ENCODE measurements around the gene LDB2.

LDB2 gene

DNA sequence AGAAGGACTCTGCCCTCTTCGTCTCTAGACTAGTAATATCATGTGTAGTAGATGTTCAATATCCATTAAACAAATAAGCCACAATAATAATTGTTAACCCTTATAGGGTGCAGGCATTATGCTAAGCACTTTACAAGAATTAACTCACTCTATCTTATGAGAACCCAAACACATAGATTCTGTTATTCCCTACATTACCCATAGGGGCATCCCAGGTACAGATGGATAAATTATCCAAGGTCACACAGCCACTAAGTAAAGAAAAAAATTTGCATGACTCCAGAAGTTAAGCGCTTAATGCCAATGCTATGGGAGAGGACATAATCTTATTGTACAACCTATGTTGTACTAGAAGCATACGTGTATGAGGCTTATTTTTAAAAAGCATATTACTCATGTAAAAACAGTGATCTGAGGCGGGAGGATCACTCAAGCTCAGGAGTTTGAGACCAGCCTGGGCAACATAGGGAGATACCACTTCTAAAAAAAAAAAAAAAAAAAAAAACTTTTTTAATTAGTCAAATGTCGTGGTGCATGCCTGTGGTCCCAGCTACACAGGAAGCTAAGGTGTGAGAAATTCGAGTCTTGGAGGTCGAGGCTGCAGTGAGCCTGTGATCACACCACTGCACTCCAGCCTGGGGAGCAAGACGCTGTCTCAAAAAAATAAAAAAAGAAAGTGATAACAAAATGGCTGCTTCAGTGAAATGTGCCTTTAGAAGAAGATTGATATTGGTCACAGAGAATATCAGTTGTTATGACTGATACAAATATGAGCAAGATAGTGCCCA is 13.6 kb downstream of the LDB2 start:
- no peak for DNase-seq

DNA sequence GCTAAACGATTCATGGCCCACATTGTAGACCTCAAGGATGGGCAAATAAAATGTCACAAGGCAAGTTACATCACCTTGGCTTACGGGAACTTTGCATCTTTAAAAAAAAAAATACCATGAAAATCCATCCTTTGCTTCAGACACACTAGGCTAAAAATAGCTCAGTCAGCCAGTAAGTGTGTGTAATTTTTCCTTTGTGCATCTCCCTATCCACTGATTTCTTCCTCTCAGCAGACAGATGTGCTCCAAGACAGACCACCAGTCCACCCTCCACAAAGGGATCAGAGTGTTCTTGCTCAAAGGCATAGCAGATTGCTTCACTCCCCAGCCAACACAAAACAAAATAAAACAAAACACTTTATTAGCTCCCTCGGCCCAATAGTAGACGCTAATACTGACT is 14.6 kb downstream of the LDB2 start:
- DNase-seq, result no peak

DNA sequence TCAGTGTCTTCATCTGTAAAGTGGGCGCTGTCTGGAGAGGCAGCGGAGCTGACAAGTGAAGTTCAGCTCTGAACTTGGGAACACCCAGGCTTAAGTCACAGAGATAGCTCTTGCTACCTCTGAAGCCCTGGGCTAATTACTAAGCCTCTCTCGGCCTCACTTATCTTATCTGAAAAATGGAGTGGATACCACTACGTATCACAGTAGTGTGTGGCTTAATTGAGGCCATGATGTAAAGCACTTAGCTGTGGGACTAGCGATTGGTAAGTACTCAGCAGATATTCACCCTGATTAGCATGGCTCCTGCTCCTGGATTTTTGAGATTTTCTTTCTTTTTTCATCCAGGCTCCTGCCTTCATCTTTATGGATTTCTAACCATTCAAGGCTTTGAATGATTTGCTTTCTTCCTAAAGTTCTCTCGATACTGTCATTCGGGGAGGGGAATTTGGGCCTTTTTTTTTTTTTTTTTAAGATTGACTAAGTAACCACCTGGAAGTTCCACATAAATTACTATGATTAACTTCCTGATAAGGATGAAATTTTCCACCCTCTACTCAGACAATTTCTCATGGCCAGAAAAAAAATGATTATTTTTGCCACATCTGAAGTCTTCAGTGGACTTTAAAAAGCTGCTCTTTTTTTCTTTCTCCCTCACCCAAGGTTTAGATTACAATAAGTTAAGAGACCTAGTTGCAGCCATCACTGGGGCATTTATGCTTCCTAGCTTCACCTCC is 17.1 kb downstream of the LDB2 start:
- no peak for DNase-seq

DNA sequence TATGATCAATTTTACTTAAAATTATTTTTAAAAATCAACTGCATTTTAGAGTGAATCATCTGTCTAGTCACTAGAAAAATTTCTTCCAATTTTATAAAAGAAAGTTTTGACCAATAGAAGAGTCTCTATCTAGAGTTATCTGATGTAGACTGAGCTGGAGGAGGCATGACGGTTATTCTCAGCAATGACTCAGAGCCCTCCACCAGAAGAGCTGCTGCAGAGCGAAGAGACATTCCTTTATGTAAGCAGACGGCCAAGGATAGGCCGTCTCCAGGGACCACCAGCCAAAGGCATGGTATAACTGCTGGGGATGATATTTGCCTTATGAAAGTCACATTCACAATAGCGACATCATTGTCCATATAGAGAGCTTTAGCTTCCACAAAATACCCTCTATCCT is 23.0 kb downstream of the LDB2 start:
- no peak for DNase-seq

DNA sequence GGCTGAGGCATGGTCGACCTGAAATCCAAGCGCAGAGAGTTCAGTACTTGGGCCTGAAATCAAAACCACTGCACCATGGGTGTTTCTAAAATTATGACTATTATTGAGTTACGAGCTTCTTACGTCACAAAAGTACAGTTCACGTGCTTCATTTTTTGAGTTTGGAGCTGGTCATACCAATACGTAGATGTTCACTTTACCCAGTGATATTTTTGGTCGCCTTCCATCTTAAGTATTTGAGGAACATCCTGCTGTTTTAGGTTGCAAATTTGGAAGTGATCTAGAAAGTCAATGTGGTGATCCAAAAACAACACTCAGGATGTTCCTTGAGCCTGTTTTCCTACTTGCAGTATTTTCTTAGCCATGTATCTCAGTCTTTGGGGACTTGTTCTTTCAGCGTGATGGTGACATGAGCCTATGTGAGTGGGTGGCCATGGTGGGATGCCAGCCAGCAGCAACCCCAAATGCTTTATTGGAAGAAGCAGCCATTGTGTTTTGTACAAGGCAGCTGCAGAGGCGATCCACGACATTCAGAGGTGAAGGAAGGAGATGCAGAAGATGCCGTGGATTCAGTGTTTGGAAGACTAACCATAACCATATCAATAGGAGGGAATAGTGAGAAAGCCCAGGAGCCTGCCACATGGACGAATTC is 28.7 kb downstream of the LDB2 start:
- DNase-seq, result no peak

DNA sequence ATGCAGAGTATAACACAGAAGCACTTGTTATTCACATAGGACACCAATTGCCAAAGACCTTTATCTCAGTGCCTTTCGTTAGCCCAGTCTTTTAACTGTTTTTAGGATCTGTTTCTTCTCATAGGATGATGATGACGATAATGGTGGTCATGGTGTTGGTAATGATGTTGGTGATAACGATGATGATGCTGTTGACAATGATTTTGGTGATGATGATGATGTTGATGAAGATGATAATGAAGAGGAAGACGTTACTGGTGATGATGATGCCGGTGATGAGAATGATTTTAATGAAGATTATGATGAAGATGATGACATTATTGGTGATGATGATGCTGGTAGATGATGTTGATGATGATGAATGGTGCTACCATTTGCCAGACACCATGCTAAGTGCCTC is 29.8 kb downstream of the LDB2 start:
- no peak for DNase-seq

DNA sequence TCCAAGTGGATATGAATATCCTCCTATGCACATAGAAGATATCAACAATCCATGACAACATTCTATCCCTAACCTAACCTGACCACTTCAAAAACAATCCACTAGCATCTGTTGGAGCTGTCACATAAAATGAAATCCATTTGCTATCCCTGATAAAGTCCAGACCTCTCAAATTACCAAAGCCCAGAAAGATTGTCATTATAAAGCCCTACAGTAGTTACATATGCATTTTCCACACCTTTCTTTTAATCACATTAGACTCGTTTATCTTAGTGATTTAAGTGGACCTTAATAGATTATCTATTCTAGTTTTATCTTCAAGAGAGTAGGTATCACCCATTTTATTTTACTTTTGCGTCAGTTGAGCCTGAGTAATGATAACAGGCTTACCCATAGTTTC is 30.6 kb downstream of the LDB2 start:
- no peak for DNase-seq

DNA sequence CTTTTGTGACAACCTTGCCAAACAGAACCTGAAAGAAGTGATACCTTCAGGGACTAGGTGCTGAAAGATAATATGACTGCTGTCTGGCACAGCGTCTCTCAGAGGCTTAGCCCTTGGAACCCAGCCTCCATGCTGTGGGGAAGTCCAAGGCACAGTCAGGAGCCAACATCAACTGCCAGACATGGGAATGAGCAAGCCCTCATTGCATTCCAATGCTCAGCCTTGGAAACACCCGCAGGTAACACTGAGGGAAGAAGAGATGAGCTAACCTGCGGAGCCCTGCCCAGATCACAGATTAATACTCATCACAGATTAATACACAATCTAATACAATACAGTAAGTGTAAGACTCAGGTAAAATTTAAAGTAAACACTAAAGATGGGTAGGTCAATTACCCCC is 31.5 kb downstream of the LDB2 start:
- no peak for DNase-seq

DNA sequence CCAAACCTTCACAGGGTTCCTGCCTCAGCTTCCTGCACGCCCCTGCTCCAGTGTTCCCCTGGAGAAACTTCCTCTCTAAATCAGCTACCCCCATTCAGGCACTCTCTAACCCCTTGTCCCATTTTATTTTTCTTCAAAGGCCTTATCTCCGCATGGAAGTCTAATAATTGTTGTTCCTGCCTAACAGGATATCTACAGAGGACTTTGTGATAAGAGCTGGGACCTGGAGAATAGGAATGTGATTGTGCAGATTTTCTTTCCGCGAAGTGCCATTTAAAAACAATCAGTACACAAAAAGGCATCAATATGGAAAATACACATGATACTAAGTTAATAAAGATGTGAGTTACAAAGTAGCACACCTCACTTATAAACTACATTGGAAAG is 32.6 kb downstream of the LDB2 start:
- DNase-seq, result no peak

DNA sequence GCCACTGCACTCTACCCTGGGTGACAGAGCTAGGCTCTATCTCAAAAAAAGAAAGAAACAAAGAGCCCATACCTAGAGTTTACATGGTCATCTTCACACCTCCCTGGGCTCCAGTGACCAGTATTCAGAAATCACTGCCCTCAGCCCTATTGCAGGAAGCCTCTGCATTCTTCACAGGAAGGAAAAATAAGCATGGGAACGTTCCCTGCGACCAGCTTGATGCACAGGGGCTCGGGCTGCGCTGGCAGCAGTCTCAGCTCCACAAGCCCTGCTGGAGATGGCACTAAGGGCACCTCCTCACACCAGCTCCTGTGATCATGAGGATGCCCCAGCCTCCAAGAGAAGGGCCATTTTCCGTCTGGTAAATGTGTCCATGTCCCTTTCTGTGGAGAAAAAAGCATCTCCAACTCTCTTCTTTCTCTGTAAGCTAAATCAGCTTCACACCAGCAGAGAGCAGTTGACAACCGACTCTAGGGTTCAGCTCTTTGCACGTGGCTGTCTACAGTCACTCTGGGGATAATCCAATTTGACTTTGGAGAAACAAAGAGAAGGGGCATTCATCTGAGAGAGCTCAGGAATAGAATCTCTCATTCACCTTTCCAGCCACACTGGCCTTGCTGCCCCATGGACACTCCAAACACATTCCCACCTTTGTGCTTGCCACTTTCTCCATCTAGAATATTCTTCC is 33.1 kb downstream of the LDB2 start:
- DNase-seq, result no peak

DNA sequence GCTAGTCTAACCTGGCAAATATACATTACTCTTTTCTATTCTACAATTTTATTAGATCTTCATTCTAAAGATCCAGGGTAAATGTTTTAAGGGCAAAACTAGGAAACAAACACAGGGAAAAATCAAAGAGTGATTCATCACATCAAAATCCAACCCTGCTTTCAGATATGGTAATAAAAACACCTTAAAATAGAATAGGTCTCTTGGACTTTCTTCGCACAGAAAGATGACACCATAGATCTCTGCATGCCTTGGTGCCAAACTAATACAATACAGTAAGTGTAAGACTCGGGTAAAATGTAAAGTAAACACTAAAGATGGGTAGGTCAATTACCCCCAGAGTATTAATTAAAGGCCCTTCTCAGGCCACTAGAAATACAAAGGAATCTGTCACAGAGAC is 34.2 kb downstream of the LDB2 start:
- no peak for DNase-seq

DNA sequence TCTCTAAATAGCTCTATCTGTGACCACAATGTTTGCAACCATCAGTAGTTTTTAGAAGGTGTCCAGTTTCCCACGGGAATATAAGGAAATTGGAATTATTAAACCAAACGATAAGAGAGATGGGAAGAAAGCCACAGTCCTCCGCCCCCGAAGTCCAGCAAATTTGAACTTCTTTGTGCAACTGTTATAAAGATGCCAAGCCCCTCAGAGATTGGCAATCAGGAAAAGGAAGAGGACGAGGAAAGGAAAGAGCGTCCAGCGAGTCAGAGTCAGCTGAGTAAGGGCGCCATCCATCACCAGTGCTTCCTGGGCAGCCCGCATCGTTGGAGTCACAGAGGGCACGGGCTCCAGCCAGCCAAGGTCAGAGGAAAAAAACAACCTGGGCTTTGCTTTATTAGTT is 35.7 kb downstream of the LDB2 start:
- DNase-seq, result no peak

DNA sequence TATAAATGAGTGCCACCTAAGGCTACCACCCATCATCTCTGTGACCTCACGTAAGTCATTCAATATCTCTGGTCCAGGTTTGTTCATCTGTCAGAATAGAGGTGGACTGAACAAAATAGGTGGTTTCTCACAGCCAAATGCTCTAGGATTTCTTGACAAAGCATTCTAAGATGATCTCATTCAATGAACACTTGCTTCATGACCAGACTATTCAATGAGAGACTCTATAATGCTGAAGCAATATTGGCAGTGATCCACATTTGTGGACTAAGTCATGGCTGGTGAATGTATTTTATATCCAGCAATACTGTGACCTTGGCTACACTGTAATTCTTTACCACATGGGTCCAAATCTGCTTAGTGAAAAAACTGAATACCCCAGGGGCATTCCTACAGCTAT is 37.9 kb downstream of the LDB2 start:
- no peak for DNase-seq

DNA sequence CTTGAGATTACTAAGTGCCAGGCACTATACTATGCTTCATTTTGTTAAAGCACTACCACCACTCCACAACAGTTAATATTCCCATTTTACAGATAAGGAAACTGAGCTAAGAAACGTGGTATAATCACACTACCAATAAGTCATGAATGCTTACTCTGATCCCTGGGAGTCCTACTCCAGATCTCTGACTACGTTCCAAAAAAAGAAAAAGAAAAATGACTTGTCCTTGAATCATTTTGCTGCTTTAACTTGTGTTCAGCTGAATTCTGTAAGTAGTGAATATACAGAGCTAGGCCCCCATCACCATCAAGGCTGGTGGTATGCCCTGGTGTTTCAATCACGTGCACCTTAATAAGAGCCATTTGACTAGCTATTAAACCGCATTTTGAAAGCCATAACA is 39.4 kb downstream of the LDB2 start:
- DNase-seq, result no peak

DNA sequence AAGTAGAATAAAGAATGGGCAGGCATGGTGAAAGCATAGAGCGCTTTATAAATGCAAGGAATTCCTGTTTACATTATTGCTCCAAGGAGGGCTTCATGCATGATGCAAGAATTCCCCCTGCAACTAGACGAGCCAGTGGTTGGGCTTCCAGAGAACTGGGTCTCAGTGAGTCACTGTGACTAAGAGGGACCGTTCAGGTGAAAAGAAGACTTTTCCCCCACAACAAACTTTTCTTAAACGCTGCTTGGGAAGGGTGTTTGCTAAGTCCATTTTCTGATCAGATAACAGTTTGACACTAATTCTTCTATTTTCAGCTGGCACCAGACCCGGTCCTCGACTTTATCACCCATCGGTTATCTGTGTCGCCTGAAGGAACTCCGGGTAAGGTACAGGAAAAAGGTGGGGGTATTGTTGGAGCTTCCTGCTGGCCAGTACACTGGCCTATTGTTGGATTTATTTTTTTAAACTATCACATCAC is 40.1 kb downstream of the LDB2 start:
- DNase-seq, result no peak

DNA sequence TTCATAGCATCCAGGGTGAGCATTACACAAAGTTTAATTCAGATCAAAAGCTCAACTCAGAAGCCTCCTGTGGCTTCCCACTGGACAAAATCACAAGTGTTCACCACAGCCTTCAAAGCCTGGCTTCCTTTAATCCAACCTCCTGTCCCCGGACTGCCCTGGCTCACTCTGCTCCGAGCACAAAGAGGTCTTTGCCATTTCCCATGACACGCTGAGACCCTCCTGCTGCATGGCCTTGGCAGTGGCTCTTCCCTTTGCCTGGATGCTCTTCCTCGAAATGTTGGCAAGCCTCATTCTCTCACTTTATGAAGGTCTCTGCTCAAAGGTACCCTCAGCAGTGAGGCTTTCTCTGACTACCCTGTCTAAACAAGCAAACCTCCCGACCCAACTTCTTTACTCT is 41.0 kb downstream of the LDB2 start:
- no peak for DNase-seq

DNA sequence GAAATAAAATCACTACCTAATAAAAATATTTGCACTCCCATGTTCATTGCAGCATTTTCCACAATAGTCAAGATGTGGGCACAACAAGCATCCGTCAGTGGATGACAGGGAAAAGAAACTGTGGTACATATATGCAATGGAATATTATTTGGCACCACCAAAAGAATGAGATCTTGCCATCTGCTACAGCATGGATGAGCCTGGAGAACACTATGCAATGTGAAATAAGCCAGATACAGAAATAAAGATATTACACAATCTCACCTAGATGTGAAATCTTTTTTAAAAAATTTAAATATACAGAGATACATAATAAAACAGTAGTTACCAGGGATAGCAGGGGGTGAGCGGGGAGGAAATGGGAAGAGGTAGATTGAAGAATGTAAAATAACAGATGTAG is 44.8 kb downstream of the LDB2 start:
- no peak for DNase-seq

DNA sequence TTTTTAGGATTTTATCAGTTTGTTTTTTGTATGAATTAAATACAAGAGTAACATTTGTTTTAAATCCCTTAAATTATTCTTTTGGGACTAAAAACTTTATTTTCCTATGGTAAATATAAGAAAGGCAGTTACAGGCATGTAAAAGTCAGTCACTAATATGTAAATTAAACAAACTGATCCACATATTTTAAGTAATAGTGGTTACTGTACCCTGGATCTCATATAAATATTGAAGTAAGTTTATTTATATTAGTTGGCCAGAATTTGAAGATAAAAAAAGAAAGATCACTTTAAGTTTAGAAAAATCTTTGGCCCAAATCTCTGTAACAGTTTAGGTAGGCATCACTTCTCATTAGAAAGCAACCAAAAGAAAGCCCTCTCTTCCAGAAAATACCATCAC is 45.8 kb downstream of the LDB2 start:
- no peak for DNase-seq

DNA sequence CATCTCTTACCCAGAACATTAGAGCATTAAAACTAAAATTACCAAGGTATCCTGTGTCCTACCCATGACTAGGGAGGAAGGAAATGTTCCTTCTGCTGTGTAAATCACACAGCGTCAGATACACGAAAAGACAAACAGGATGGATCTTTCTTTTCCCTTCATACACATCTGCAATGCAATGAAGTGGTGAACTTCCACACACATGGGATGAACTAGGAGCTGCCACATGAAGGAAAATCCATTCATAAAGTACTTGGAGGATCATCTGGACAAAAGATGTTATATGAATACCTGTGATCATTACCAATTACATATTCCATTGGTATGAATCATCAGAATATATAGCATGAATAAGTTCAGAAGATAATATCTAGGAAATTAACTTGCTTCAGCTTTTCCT is 46.2 kb downstream of the LDB2 start:
- DNase-seq, result no peak

DNA sequence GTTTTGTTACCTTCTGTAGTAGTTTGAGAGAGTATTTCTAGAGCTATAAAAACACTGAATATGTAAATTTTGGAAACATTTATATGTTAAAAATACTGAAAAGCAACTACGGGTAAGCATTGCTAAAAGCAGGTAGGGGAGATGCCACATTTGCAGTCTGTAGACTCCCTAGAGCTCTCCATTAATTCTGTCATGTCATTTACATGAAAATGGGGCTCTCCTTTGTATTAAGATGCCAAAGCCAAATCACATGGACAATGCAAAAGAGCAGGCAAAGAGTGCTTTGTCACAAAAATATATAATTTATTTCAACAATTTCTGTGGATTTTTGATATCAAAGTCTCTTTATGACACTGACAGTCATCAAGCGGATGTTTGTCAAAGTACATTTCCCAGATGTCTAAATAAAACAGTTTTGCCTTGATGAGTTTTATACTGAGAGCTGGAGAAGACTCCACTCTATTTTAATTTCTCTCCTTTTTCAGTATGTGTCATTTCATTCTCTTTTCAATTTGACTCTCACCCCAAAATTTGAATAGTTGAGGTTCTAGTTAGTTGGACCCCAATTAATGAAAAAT is 51.8 kb downstream of the LDB2 start:
- no peak for DNase-seq

DNA sequence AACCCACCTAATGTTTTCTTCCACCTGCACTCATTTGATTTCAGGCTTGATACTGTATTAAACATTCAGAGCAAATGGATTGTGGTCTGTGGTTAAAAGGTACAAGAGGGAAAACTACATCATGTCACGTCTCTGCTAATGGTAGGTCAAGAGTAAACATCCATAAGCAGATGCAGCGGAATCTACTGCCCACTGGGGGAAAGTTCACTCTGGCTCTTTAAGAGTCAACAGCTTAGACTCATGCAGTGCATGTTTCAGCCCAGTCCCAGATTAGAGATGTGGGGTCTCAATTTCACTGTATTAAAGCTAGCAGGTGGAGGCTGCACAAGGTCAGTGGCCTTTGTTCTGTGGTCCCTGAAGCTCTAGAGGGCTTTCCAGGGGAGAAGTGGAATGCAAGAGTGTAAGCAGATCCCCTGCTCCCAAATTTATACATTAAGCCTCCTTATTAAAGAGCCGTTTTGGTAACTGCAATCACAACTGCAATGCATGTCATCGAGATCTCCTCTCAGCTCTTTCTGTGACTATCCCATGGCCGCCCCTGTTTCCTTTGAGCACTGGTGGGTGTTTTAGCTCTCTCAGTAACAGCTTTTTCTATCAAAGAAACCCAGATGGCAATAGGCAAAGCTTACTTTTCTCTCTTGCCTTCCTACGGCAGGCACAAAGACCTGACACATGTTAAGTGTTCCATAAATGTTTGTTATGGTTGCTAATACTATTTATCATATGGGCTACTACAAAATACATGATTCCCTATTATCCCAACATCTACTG is 53.4 kb downstream of the LDB2 start:
- no peak for DNase-seq

DNA sequence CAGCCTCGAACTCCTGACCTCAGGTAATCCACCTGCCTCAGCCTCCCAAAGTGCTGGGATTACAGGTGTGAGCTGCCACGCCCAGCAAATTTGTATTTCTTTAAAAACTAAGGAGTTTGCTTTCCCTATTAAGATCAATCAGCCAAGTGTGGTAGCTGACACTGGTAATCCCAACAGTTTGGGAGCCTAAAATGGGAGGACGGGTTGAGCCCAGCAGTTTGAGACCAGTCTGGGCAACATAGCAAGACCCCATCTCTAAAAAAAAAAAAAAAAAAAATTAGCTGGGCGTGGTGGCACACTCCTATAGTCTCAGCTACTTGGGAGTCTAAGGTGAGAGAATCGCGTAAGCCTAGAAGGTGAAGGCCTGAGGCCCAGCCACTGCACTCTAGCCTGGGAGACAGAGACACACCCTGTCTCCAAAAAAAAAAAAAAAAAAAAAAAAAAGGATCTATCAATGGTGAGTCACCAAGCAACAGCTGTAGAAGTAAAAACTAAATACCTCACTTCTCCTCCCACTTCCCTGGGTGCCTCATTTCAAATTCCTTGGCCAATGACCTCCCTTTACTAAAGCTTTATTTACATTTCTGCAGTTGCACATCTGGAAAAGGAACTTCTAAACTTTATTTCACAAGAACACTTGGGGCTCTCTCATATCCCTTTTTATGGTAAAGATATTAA is 54.5 kb downstream of the LDB2 start:
- no peak for DNase-seq
